B cell (primary cell): ENCODE results near the gene ZFYVE19. TPM values are rescaled to one million over a fixed set of nuclear protein-coding genes. Genes with fewer than 3 reads are reported as not detected.

Source experiments
- ATAC-seq: fragments of 200-7000 bp; cut with Tn5 transposase; one replicate; pipeline ENCODE4 v1.10.0; 2021; ENCODE audit warnings: low read depth, mild to moderate bottlenecking, moderate number of reproducible peaks, moderate library complexity
- CTCF ChIA-PET: fragments of 350-600 bp; sonication (Branson Sonifier 250); formaldehyde crosslinking; loops from one replicate; lab custom pipeline; 2021; ENCODE audit warnings: antibody characterized with exemption, inconsistent platforms; lab: Charles Lee
- POLR2A ChIA-PET: fragments of 350-600 bp; sonication (Branson Sonifier 250); formaldehyde crosslinking; loops from one replicate; lab custom pipeline; 2021; ENCODE audit warnings: antibody characterized with exemption; lab: Charles Lee
- DNase-seq: peaks from one replicate; pipeline ENCODE4 v3.0.0; 2013
- H2AFZ ChIP-seq: 2 replicates; pipeline ENCODE4 v1.6.1; 2012; ENCODE audit warnings: mild to moderate bottlenecking, low read depth, low read length; ENCODE audit not compliant: insufficient read depth, poor library complexity, severe bottlenecking
- H3K27ac ChIP-seq, 2 donors: 1 replicate in 1 of 2; 2 replicates in 1 of 2; pipeline ENCODE4 v1.5.1; 2012 to 2013; ENCODE audit warnings: low read length in 2 of 2, mild to moderate bottlenecking in 2 of 2, moderate library complexity in 1 of 2
- H3K27me3 ChIP-seq, 4 experiments: fragments of 200-600 bp in 1 of 4; sonication (generic) in 1 of 4; replicated peaks in 1 of 4; 1 replicate in 2 of 4; 2 replicates in 2 of 4; pipeline versions ENCODE4 v1.6.1 to v1.7.0; 2013 to 2016; ENCODE audit warnings: low read length in 3 of 4, mild to moderate bottlenecking in 2 of 4, mixed read lengths in 1 of 4, moderate library complexity in 1 of 4; ENCODE audit not compliant: insufficient read depth in 4 of 4, control insufficient read depth in 3 of 4; ENCODE audit errors: control extremely low read depth in 1 of 4
- H3K36me3 ChIP-seq, 2 experiments: replicated peaks in 1 of 2; 1 replicate in 1 of 2; 2 replicates in 1 of 2; pipeline versions ENCODE4 v1.6.1 to v1.7.1; 2013; ENCODE audit warnings: low read length in 1 of 2; ENCODE audit not compliant: insufficient read depth in 2 of 2, control insufficient read depth in 1 of 2; ENCODE audit errors: control extremely low read depth in 1 of 2, extremely low read depth in 1 of 2
- H3K4me1 ChIP-seq, 2 donors: fragments of 200-600 bp in 1 of 2; sonication (generic) in 1 of 2; 1 replicate in 1 of 2; 2 replicates in 1 of 2; pipeline versions ENCODE4 v1.5.1 to v1.6.1; 2013 to 2017; ENCODE audit warnings: low read length in 2 of 2; ENCODE audit not compliant: control insufficient read depth in 2 of 2, insufficient read depth in 2 of 2
- H3K4me2 ChIP-seq: replicated peaks from 2 replicates; pipeline ENCODE3; 2012; ENCODE audit warnings: mild to moderate bottlenecking, low read depth, low read length; ENCODE audit not compliant: poor library complexity, severe bottlenecking
- H3K4me3 ChIP-seq, 5 experiments: fragments of 200-600 bp in 1 of 5; sonication (generic) in 1 of 5; 1 replicate in 3 of 5; 2 replicates in 2 of 5; pipeline versions ENCODE4 v1.5.1 to v1.7.0; 2011 to 2016; ENCODE audit warnings: low read length in 4 of 5, mild to moderate bottlenecking in 4 of 5, low read depth in 2 of 5, control low read depth in 1 of 5, moderate library complexity in 1 of 5; ENCODE audit not compliant: insufficient read depth in 1 of 5; ENCODE audit errors: control extremely low read depth in 1 of 5, extremely low read depth in 1 of 5
- H3K79me2 ChIP-seq: fragments of 200-600 bp; sonication (generic); one replicate; pipeline ENCODE4 v1.6.0; 2016; ENCODE audit warnings: low read length; ENCODE audit not compliant: control insufficient read depth, insufficient read depth
- H3K9ac ChIP-seq: fragments of 200-600 bp; sonication (generic); 2 replicates; pipeline ENCODE4 v1.6.1; 2017; ENCODE audit warnings: mild to moderate bottlenecking, low read length, moderate library complexity
- H3K9me3 ChIP-seq, 3 donors: one replicate each; pipeline versions ENCODE4 v1.6.1 to v1.7.1; 2013; ENCODE audit warnings: low read length in 2 of 3; ENCODE audit not compliant: control insufficient read depth in 2 of 3, insufficient read depth in 1 of 3; ENCODE audit errors: control extremely low read depth in 1 of 3
- H4K20me1 ChIP-seq: 2 replicates; pipeline ENCODE4 v1.6.0; 2012; ENCODE audit warnings: mild to moderate bottlenecking, low read length; ENCODE audit not compliant: insufficient read depth, control insufficient read depth, poor library complexity, severe bottlenecking
- H3K27ac Mint-ChIP-seq: one replicate; pipeline ENCODE4 v1.8.0; 2021; ENCODE audit warnings: mixed read lengths
- H3K27me3 Mint-ChIP-seq: one replicate; pipeline ENCODE4 v1.8.0; 2021; ENCODE audit warnings: mixed read lengths
- H3K4me1 Mint-ChIP-seq: one replicate; pipeline ENCODE4 v1.8.0; 2021; ENCODE audit warnings: mixed read lengths
- H3K4me3 Mint-ChIP-seq: one replicate; pipeline ENCODE4 v1.8.0; 2021; ENCODE audit warnings: mixed read lengths
- H3K9me3 Mint-ChIP-seq: one replicate; pipeline ENCODE4 v1.8.0; 2022; ENCODE audit warnings: mixed read lengths; ENCODE audit not compliant: insufficient read depth
- CTCF ChIP-seq: fragments of 200-600 bp; IDR thresholded peaks from one replicate; pipeline ENCODE4 v1.8.0; 2022; ENCODE audit warnings: antibody characterized with exemption, mild to moderate bottlenecking
- EZH2 ChIP-seq: IDR thresholded peaks from 2 replicates; pipeline ENCODE4 v1.6.1; 2012; ENCODE audit warnings: borderline replicate concordance, low read depth, mild to moderate bottlenecking, moderate library complexity, low read length; ENCODE audit not compliant: insufficient read depth, poor library complexity, severe bottlenecking
- WGBS: methylation state at CpG from one replicate; pipeline ENCODE4 v1.1.5; 2013; ENCODE audit warnings: missing lambda C conversion rate; ENCODE audit not compliant: insufficient coverage; 5-methylcytosine and 5-hydroxymethylcytosine counted together
- intact Hi-C: fragments of 100-400 bp; cut with micrococcal nuclease; formaldehyde crosslinking; loops from one replicate; pipeline ENCODE4 v1.10.0; 2022
- polyA plus RNA-seq: library from polyadenylated mRNA; depleted of rRNA; stranded (reverse); fragments of >200 nt; gene quantifications from 2 replicates; pipeline ENCODE4 v1.2.3, GENCODE V29; 2012
- total RNA-seq, 2 donors: library from RNA; stranded (reverse); fragments of 120-200 nt in 1 of 2; gene quantifications; 1 replicate in 1 of 2; 2 replicates in 1 of 2; pipeline versions ENCODE4 v1.2.3 to v1.2.4, GENCODE V29; 2013 to 2022

Gene ZFYVE19
- total and polyA plus RNA-seq, 2 donors (not counting 1 experiment from before 2014, with no cell fraction given): 29.4 to 60.5 TPM

- Histone ChIP-seq H3K27ac (no peak overlapping the region), H3K4me1 (no peaks in the 10 kb centered on the region), H3K4me3 (no peak overlapping the region), H3K36me3 (peaks cover 0 to 21% of the 10 kb centered on the region in 2 experiments), H3K4me2 (no peak overlapping the region), H4K20me1 (peaks cover 37% of the 10 kb centered on the region), H3K27me3 (no peaks in the 10 kb centered on the region), H3K9me3 (no peaks in the 10 kb centered on the region), H2AFZ (no peak overlapping the region), H3K9ac (no peak overlapping the region), H3K79me2 (peaks cover 92% of the 10 kb centered on the region)
- H3K4me1 Mint-ChIP-seq: peaks cover 14% of the 10 kb centered on the region
- ATAC-seq (no peak), DNase-seq (no peak)
- WGBS: no CpG with 5 or more reads among the region's 5 CpGs
- no peak overlapping the region for H3K4me3 Mint-ChIP-seq
- no peaks in the 10 kb centered on the region for H3K9me3 Mint-ChIP-seq
- no peaks in the 10 kb centered on the region for H3K27me3 Mint-ChIP-seq
- TF ChIP-seq CTCF (no peak), EZH2 (no peak)
- intact Hi-C loops: no loop called here
- ChIA-PET POLR2A (interaction anchor here (0.5 to 0.7 kb wide), 2 partner anchors 12 to 21 kb away, joined by 4 to 5 read pairs; no protein-coding TSS in a partner anchor), CTCF (interaction anchor here (0.8 to 1.5 kb wide), 2 partner anchors 11 to 14 kb away, joined by 3 to 6 read pairs; no protein-coding TSS in a partner anchor)
- H3K27ac Mint-ChIP-seq: no peak overlapping the region
Measured at GRCh38 chr15:40796512-40796911, 10.4 kb upstream of the ZFYVE19 start.

GRCh38 chr15:40799523-40799922, 7.4 kb upstream of the ZFYVE19 start:
- ATAC-seq (no peak), DNase-seq (no peak)
- Mint-ChIP-seq H3K4me3 (no peak overlapping the region), H3K9me3 (no peaks in the 10 kb centered on the region), H3K27ac (no peak overlapping the region), H3K27me3 (no peaks in the 10 kb centered on the region), H3K4me1 (peaks cover 18% of the 10 kb centered on the region)
- no peak overlapping the region for H3K27ac ChIP-seq
- H3K4me3 ChIP-seq: no peak overlapping the region
- no peak overlapping the region for H3K9ac ChIP-seq
- ChIA-PET CTCF (interaction anchor here (0.7 kb wide), 1 partner anchor 121 kb away, joined by 3 read pairs; no protein-coding TSS in a partner anchor), POLR2A (no interaction called here)
- peaks cover 96% of the 10 kb centered on the region for H3K79me2 ChIP-seq
- H3K9me3 ChIP-seq: no peaks in the 10 kb centered on the region
- TF ChIP-seq CTCF (no peak), EZH2 (no peak)
- intact Hi-C loops: no loop called here
- WGBS: 100% methylated on average over 1 of the region's 3 CpGs
- H3K4me2 ChIP-seq: no peak overlapping the region
- H2AFZ ChIP-seq: no peak overlapping the region
- peaks cover 47% of the 10 kb centered on the region for H4K20me1 ChIP-seq
- H3K4me1 ChIP-seq: no peaks in the 10 kb centered on the region
- H3K27me3 ChIP-seq: no peaks in the 10 kb centered on the region
- peaks cover 0 to 6% of the 10 kb centered on the region in 2 experiments for H3K36me3 ChIP-seq
